ENCODE results near the gene DCAF10. TPM values are rescaled to one million over a fixed set of nuclear protein-coding genes. Genes with fewer than 3 reads are reported as not detected.

Gene DCAF10
- total and polyA plus RNA-seq, 4 donors, result 9.7 to 22.2 (median 15.3) TPM

DNA sequence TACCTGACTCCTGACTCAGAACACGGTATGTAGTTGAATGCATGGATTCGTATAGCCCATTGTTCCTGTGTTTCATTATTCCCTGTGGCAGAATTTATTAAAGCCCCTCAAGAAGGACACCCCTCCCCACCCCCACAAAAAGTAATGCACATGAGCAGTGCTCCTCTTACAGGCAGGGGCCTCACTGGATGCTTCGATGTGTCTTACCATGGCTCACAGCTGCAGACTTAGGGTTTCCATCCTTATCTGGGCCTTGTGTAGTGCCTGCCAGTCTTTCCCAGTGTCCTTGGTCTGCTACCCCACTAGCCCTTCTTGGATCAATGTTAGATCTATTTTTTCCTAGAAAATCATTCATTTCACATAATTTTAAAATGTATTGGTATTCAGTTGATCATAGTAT lies 30.6 kb upstream of the DCAF10 start:
- H3K9ac ChIP-seq (ENCODE audit: low read depth in 1 of 2, low read length in 2 of 2), result no peak overlapping the region
- TF ChIP-seq SP1 (IDR thresholded peaks at IDR 0.05) (no peak), RXRA (IDR thresholded peaks at IDR 0.05) (no peak), MAX (IDR thresholded peaks at IDR 0.05) (no peak), FOXA2 (IDR thresholded peaks at IDR 0.05) (no peak), EGR1 (IDR thresholded peaks at IDR 0.05; ENCODE audit: low read depth in 2 of 2) (no peak), ZBTB33 (IDR thresholded peaks at IDR 0.05) (no peak), HNF4A (conservative IDR thresholded peaks at IDR 0.05) (no peak), NR2F2 (IDR thresholded peaks at IDR 0.05) (no peak), HNF4G (IDR thresholded peaks at IDR 0.05) (no peak), TAF1 (conservative IDR thresholded peaks at IDR 0.05) (no peak), RAD21 (IDR thresholded peaks at IDR 0.05) (no peak), REST (IDR thresholded peaks at IDR 0.05) (no peak), JUND (IDR thresholded peaks at IDR 0.05) (no peak)
- H3K4me3 ChIP-seq (ENCODE audit: low read depth in 1 of 3, low read length in 3 of 3), result no peak overlapping the region
- 97% methylated on average over 3 of the region's 3 CpGs for WGBS
- no peak overlapping the region for H3K27ac ChIP-seq (ENCODE audit: low read depth in 1 of 2, low read length in 2 of 2)
- H3K4me1 ChIP-seq (ENCODE audit: control insufficient read depth in 4 of 4, insufficient read depth in 4 of 4, low read length in 3 of 4), result no peaks in the 10 kb centered on the region
- no peak for DNase-seq (ENCODE audit: low spot score)
- H3K36me3 ChIP-seq (ENCODE audit: control insufficient read depth in 4 of 4, insufficient read depth in 3 of 4, low read depth in 1 of 4, low read length in 3 of 4), result peaks cover 0 to 22% (median 8%) of the 10 kb centered on the region in 4 donors
- H3K9me3 ChIP-seq (ENCODE audit: control insufficient read depth in 4 of 4, low read length in 3 of 4), result no peaks in the 10 kb centered on the region
- no peaks in the 10 kb centered on the region for H3K27me3 ChIP-seq (ENCODE audit: control insufficient read depth in 4 of 4, insufficient read depth in 4 of 4, low read length in 3 of 4)

GRCh38 chr9:37775216-37775919 lies 25.2 kb upstream of the DCAF10 start:
- Histone ChIP-seq H3K9me3 (ENCODE audit: control insufficient read depth in 4 of 4, low read length in 3 of 4) (no peaks in the 10 kb centered on the region), H3K27me3 (ENCODE audit: control insufficient read depth in 4 of 4, insufficient read depth in 4 of 4, low read length in 3 of 4) (no peaks in the 10 kb centered on the region), H3K36me3 (ENCODE audit: control insufficient read depth in 4 of 4, insufficient read depth in 3 of 4, low read depth in 1 of 4, low read length in 3 of 4) (peaks cover 10 to 44% (median 35%) of the 10 kb centered on the region in 4 donors), H3K9ac (ENCODE audit: low read depth in 1 of 2, low read length in 2 of 2) (no peak overlapping the region), H3K4me3 (ENCODE audit: low read depth in 1 of 3, low read length in 3 of 3) (no peak overlapping the region), H3K4me1 (ENCODE audit: control insufficient read depth in 4 of 4, insufficient read depth in 4 of 4, low read length in 3 of 4) (no peaks in the 10 kb centered on the region), H3K27ac (ENCODE audit: low read depth in 1 of 2, low read length in 2 of 2) (no peak overlapping the region)
- 98% methylated on average over 1 of the region's 1 CpG for WGBS
- no peak for TF ChIP-seq RAD21 (IDR thresholded peaks at IDR 0.05)
- TF ChIP-seq, protein P1, sequence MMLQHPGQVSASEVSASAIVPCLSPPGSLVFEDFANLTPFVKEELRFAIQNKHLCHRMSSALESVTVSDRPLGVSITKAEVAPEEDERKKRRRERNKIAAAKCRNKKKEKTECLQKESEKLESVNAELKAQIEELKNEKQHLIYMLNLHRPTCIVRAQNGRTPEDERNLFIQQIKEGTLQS (IDR thresholded peaks at IDR 0.05), result no peak
- no peak for TF ChIP-seq FOXA2 (IDR thresholded peaks at IDR 0.05)
- no peak for TF ChIP-seq RXRA (IDR thresholded peaks at IDR 0.05)
- no peak for TF ChIP-seq MAX (IDR thresholded peaks at IDR 0.05)
- no peak for TF ChIP-seq REST (IDR thresholded peaks at IDR 0.05)
- TF ChIP-seq EGR1 (IDR thresholded peaks at IDR 0.05; ENCODE audit: low read depth in 2 of 2), result no peak
- TF ChIP-seq GABPA (IDR thresholded peaks at IDR 0.05 in 1 of 2, conservative IDR thresholded peaks at IDR 0.05 in 1 of 2), result no peak
- TF ChIP-seq JUND (IDR thresholded peaks at IDR 0.05), result no peak
- TF ChIP-seq SP1 (IDR thresholded peaks at IDR 0.05), result no peak
- no peak for DNase-seq (ENCODE audit: low spot score)

All from liver (tissue), 9 donors.